Vagina (tissue), 2 donors: Measurements from ENCODE around the gene PRELID1.
"Not testable (repeated sequence)": the region's sequence is repeated elsewhere in the genome, so short reads cannot be mapped to it uniquely, and the experiment has no call there.

ENCODE experiments used
- POLR2A ChIP-seq, 2 donors: fragments of 450-650 bp; IDR thresholded peaks; one replicate each; pipeline ENCODE4 v1.6.1; 2017; ENCODE audit warnings: antibody characterized with exemption in 2 of 2, mild to moderate bottlenecking in 2 of 2, moderate library complexity in 2 of 2
- POLR2AphosphoS5 ChIP-seq, 2 donors: sonication (generic); formaldehyde crosslinking; IDR thresholded peaks; one replicate each; pipeline ENCODE4 v1.9.0; 2017; ENCODE audit warnings: antibody characterized with exemption in 2 of 2, mild to moderate bottlenecking in 2 of 2, low read depth in 1 of 2; ENCODE audit not compliant: insufficient read depth in 1 of 2
- TF ChIP-seq, protein P1 (sequence below), 3 experiments: fragments of 450-650 bp in 2 of 3; fragments of 200-600 bp in 1 of 3; sonication (generic) in 1 of 3; IDR thresholded peaks; one replicate each; pipeline ENCODE4 v1.5.1; 2017 to 2019; ENCODE audit warnings: antibody characterized with exemption in 3 of 3, mild to moderate bottlenecking in 2 of 3, moderate library complexity in 2 of 3

DNA sequence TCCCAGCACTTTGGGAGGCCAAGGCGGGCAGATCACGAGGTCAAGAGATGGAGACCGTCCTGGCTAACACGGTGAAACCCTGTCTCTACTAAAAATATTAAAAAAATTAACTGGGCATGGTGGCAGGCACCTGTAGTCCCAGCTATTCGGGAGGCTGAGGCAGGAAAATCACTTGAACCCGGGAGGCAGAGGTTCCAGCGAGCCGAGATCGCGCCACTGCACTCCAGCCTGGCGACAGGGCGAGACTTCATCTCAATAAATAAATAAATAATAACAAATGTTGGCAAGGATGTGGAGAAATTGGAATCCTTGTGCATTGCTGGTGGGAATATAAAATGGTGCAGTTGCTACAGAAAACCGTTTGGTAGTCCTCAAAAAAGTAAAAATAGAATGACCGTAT is 39.4 kb downstream of the PRELID1 start:
- TF ChIP-seq POLR2A (IDR thresholded peaks at IDR 0.05); POLR2AphosphoS5 (IDR thresholded peaks at IDR 0.05; ENCODE audit: insufficient read depth in 1 of 2, low read depth in 1 of 2): not testable (repeated sequence)
- TF ChIP-seq, protein P1, sequence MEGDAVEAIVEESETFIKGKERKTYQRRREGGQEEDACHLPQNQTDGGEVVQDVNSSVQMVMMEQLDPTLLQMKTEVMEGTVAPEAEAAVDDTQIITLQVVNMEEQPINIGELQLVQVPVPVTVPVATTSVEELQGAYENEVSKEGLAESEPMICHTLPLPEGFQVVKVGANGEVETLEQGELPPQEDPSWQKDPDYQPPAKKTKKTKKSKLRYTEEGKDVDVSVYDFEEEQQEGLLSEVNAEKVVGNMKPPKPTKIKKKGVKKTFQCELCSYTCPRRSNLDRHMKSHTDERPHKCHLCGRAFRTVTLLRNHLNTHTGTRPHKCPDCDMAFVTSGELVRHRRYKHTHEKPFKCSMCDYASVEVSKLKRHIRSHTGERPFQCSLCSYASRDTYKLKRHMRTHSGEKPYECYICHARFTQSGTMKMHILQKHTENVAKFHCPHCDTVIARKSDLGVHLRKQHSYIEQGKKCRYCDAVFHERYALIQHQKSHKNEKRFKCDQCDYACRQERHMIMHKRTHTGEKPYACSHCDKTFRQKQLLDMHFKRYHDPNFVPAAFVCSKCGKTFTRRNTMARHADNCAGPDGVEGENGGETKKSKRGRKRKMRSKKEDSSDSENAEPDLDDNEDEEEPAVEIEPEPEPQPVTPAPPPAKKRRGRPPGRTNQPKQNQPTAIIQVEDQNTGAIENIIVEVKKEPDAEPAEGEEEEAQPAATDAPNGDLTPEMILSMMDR (IDR thresholded peaks at IDR 0.05), result not testable (repeated sequence)
